PC-3 (cell line): ENCODE measurements around the gene SFSWAP.

Source experiments
- CTCF ChIP-seq: fragments of 300-600 bp; sonication (generic); conservative IDR thresholded peaks from 2 replicates; pipeline ENCODE4 v1.5.1; 2017; ENCODE audit warnings: antibody characterized with exemption, low read depth, mild to moderate bottlenecking, low read length
- EZH2 ChIP-seq: fragments of 300-600 bp; sonication (generic); IDR thresholded peaks from one replicate; pipeline ENCODE4 v1.6.1; 2017; ENCODE audit warnings: antibody characterized with exemption, mild to moderate bottlenecking, low read length; ENCODE audit not compliant: unreplicated experiment
- EZH2phosphoT487 ChIP-seq: fragments of 300-600 bp; sonication (generic); IDR thresholded peaks from 2 replicates; pipeline ENCODE4 v1.6.1; 2018; ENCODE audit warnings: mild to moderate bottlenecking, antibody characterized with exemption, low read length, borderline replicate concordance

- TF ChIP-seq CTCF (no peak), EZH2 (no peak), EZH2phosphoT487 (no peak)
Measured at GRCh38 chr12:131782061-131782460, 71.2 kb downstream of the SFSWAP start.
